Endothelial cell of umbilical vein (primary cell): ENCODE data around the gene RFXANK. TPM values are rescaled to one million over a fixed set of nuclear protein-coding genes. Genes with fewer than 3 reads are reported as not detected.

Experiments used
- BruUV-seq: library from RNA; stranded (reverse); fragments of 400-500 nt; replicated peaks from 2 replicates; lab custom pipeline; 2021; lab: Mats Ljungman, UMichigan
- CTCF ChIA-PET: fragments of 300-600, 350-600 bp; sonication (Branson Sonifier 250); formaldehyde crosslinking; loops from one replicate; lab custom pipeline; 2021; ENCODE audit warnings: antibody characterized with exemption, inconsistent platforms; lab: Charles Lee
- POLR2A ChIA-PET: fragments of 300-600, 350-600 bp; sonication (Branson Sonifier 250); formaldehyde crosslinking; loops from one replicate; lab custom pipeline; 2021; ENCODE audit warnings: antibody characterized with exemption, inconsistent platforms; lab: Charles Lee
- DNase-seq: peaks from one replicate; pipeline ENCODE4 v3.0.0-alpha.2; 2011; ENCODE audit warnings: low read depth, low spot score
- FAIRE-seq: peaks from 2 replicates; lab custom pipeline; 2011; peaks lifted over from hg19 to GRCh38; lab: Jason Lieb, UNC
- H2AFZ ChIP-seq: 2 replicates; pipeline ENCODE4 v1.6.0; 2012; ENCODE audit warnings: low read depth, low read length, control low read depth, inconsistent platforms
- H3K27ac ChIP-seq: 2 replicates; pipeline ENCODE4 v1.5.1; 2011; ENCODE audit warnings: low read depth, mild to moderate bottlenecking, control low read depth, low read length, moderate library complexity; ENCODE audit not compliant: insufficient read depth
- H3K27me3 ChIP-seq, 2 experiments: 2 replicates each; pipeline versions ENCODE4 v1.6.0 to v1.6.1; 2011; ENCODE audit warnings: low read length in 2 of 2, mixed read lengths in 1 of 2; ENCODE audit not compliant: control insufficient read depth in 2 of 2, insufficient read depth in 2 of 2
- H3K36me3 ChIP-seq, 2 experiments: 2 replicates in 1 of 2; 3 replicates in 1 of 2; pipeline ENCODE4 v1.5.1; 2011; ENCODE audit warnings: low read length in 2 of 2, mild to moderate bottlenecking in 1 of 2, moderate library complexity in 1 of 2; ENCODE audit not compliant: control insufficient read depth in 2 of 2, insufficient read depth in 2 of 2; ENCODE audit errors: extremely low read depth in 1 of 2
- H3K4me1 ChIP-seq: 3 replicates; pipeline ENCODE4 v1.5.1; 2011; ENCODE audit warnings: mild to moderate bottlenecking, low read length; ENCODE audit not compliant: control insufficient read depth, insufficient read depth; ENCODE audit errors: extremely low read depth
- H3K4me2 ChIP-seq: 2 replicates; pipeline ENCODE4 v1.6.1; 2011; ENCODE audit warnings: low read length, control low read depth, mixed read lengths; ENCODE audit not compliant: insufficient read depth
- H3K4me3 ChIP-seq, 3 experiments: fragments of 200-600 bp in 1 of 3; sonication (generic), shearing (Covaris generic) in 1 of 3; replicated peaks in 1 of 3; 2 replicates each; pipeline ENCODE4 v1.5.1; 2011 to 2016; ENCODE audit warnings: control low read depth in 3 of 3, low read length in 3 of 3, mild to moderate bottlenecking in 2 of 3, inconsistent platforms in 1 of 3, low read depth in 1 of 3, moderate library complexity in 1 of 3; ENCODE audit not compliant: insufficient read depth in 1 of 3
- H3K79me2 ChIP-seq: 2 replicates; pipeline ENCODE4 v1.6.0; 2012; ENCODE audit warnings: low read length, inconsistent platforms; ENCODE audit not compliant: control insufficient read depth, insufficient read depth
- H3K9ac ChIP-seq: replicated peaks from 2 replicates; pipeline ENCODE3; 2011; ENCODE audit warnings: low read length, control low read depth; ENCODE audit not compliant: insufficient read depth; ENCODE audit errors: extremely low read depth
- H3K9me1 ChIP-seq: replicated peaks from 3 replicates; pipeline ENCODE4 v1.6.0; 2011; ENCODE audit warnings: mild to moderate bottlenecking, low read length; ENCODE audit not compliant: control insufficient read depth, insufficient read depth; ENCODE audit errors: extremely low read depth
- H3K9me3 ChIP-seq: replicated peaks from 2 replicates; pipeline ENCODE4 v1.5.1; 2012; ENCODE audit warnings: low read length, inconsistent platforms; ENCODE audit not compliant: control insufficient read depth, insufficient read depth
- H4K20me1 ChIP-seq: replicated peaks from 2 replicates; pipeline ENCODE3; 2011; ENCODE audit warnings: mild to moderate bottlenecking, low read length; ENCODE audit not compliant: control insufficient read depth, insufficient read depth; ENCODE audit errors: extremely low read depth
- EZH2 ChIP-seq: IDR thresholded peaks from 2 replicates; pipeline ENCODE4 v1.6.1; 2012; ENCODE audit warnings: borderline replicate concordance, low read depth, mild to moderate bottlenecking, moderate library complexity, low read length, inconsistent platforms; ENCODE audit not compliant: severe bottlenecking
- FOS ChIP-seq: IDR thresholded peaks from 2 replicates; pipeline ENCODE4 v1.6.1; 2011; ENCODE audit warnings: mild to moderate bottlenecking, low read length, moderate library complexity, borderline replicate concordance; ENCODE audit not compliant: insufficient read depth
- GATA2 ChIP-seq: IDR thresholded peaks from 2 replicates; pipeline ENCODE4 v1.7.0; 2011; ENCODE audit warnings: low read depth, mild to moderate bottlenecking, moderate library complexity, mixed read lengths, low read length; ENCODE audit not compliant: insufficient read length, insufficient read depth
- JUN ChIP-seq: IDR thresholded peaks from 2 replicates; pipeline ENCODE4 v1.6.1; 2011; ENCODE audit warnings: borderline replicate concordance, low read depth; ENCODE audit not compliant: insufficient read length, insufficient read depth
- MYC ChIP-seq: IDR thresholded peaks from one replicate; pipeline ENCODE4 v1.6.1; 2011; ENCODE audit warnings: mild to moderate bottlenecking, low read depth, low read length
- POLR2A ChIP-seq: IDR thresholded peaks from 2 replicates; pipeline ENCODE4 v1.6.1; 2012; ENCODE audit warnings: low read depth, mild to moderate bottlenecking, control low read depth, low read length
- POLR2AphosphoS5 ChIP-seq: IDR thresholded peaks from 2 replicates; pipeline ENCODE4 v1.6.1; 2012; ENCODE audit warnings: low read depth, mild to moderate bottlenecking, control low read depth, low read length, moderate library complexity; ENCODE audit not compliant: insufficient read depth
- dilution Hi-C: fragments of 300-500 bp; cut with MboI; formaldehyde crosslinking; loops from one replicate; pipeline ENCODE4 v1.15.0; 2019; ENCODE audit warnings: low sequenced_read_pairs; ENCODE audit not compliant: extremely low pct_ligation_motif_present
- intact Hi-C: fragments of 100-400 bp; cut with micrococcal nuclease; formaldehyde crosslinking; loops from one replicate; pipeline ENCODE4 v1.10.0; 2022
- polyA plus RNA-seq, 4 experiments: library from polyadenylated mRNA; depleted of rRNA in 3 of 4; stranded (reverse) in 3 of 4; unstranded in 1 of 4; fragments of >200 nt; gene quantifications; 2 replicates each; pipeline versions ENCODE4 v1.2.1 to v1.2.3, GENCODE V29; 2011 to 2012; ENCODE audit warnings: missing spikeins in 1 of 4
- total RNA-seq: library from RNA; stranded (reverse); gene quantifications from 2 replicates; pipeline ENCODE4 v1.2.3, GENCODE V29; 2021
- TF ChIP-seq, protein P1 (sequence below): IDR thresholded peaks from 2 replicates; pipeline ENCODE4 v1.6.1; 2011; ENCODE audit not compliant: insufficient read depth, insufficient read length
- TF ChIP-seq, protein P2 (sequence below), 2 donors: IDR thresholded peaks; 1 replicate in 1 of 2; 2 replicates in 1 of 2; pipeline ENCODE4 v1.5.1; 2011; ENCODE audit warnings: low read length in 2 of 2, mild to moderate bottlenecking in 2 of 2, moderate library complexity in 2 of 2, control low read depth in 1 of 2, inconsistent platforms in 1 of 2, low read depth in 1 of 2; ENCODE audit not compliant: insufficient read depth in 1 of 2; ENCODE audit errors: extremely low read depth in 1 of 2

RFXANK gene
- total and polyA plus RNA-seq, 2 donors (not counting 3 experiments of a cell fraction or from before 2014, with no cell fraction given), result 105 to 124 TPM

GRCh38 chr19:19213426-19214158, 21.5 kb downstream of the RFXANK start:
- H3K36me3 ChIP-seq, result no peaks in the 10 kb centered on the region
- ChIA-PET POLR2A (no interaction called here), CTCF (interaction anchor here (0.6 kb wide), 1 partner anchor 11 kb away, joined by 3 read pairs; no protein-coding TSS in a partner anchor)
- FAIRE-seq, result no peak
- no peaks in the 10 kb centered on the region for H4K20me1 ChIP-seq
- dilution Hi-C loops (no loop called here), intact Hi-C loops (no loop called here)
- H3K9ac ChIP-seq, result no peak overlapping the region
- no peak overlapping the region for H3K4me3 ChIP-seq
- no peaks in the 10 kb centered on the region for H3K79me2 ChIP-seq
- no peaks in the 10 kb centered on the region for H3K9me3 ChIP-seq
- H3K27ac ChIP-seq, result no peak overlapping the region
- TF ChIP-seq, protein P1, sequence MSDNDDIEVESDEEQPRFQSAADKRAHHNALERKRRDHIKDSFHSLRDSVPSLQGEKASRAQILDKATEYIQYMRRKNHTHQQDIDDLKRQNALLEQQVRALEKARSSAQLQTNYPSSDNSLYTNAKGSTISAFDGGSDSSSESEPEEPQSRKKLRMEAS, result no peak
- no peak for TF ChIP-seq JUN
- TF ChIP-seq POLR2A, result no peak
- TF ChIP-seq POLR2AphosphoS5, result no peak
- TF ChIP-seq, protein P2, sequence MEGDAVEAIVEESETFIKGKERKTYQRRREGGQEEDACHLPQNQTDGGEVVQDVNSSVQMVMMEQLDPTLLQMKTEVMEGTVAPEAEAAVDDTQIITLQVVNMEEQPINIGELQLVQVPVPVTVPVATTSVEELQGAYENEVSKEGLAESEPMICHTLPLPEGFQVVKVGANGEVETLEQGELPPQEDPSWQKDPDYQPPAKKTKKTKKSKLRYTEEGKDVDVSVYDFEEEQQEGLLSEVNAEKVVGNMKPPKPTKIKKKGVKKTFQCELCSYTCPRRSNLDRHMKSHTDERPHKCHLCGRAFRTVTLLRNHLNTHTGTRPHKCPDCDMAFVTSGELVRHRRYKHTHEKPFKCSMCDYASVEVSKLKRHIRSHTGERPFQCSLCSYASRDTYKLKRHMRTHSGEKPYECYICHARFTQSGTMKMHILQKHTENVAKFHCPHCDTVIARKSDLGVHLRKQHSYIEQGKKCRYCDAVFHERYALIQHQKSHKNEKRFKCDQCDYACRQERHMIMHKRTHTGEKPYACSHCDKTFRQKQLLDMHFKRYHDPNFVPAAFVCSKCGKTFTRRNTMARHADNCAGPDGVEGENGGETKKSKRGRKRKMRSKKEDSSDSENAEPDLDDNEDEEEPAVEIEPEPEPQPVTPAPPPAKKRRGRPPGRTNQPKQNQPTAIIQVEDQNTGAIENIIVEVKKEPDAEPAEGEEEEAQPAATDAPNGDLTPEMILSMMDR (IDR thresholded peaks at IDR 0.05; ENCODE audit: extremely low read depth in 1 of 2, insufficient read depth in 1 of 2, low read depth in 1 of 2, low read length in 2 of 2), result no peak
- no peak for TF ChIP-seq MYC
- no peak for TF ChIP-seq FOS
- no peak for TF ChIP-seq GATA2
- no peak for TF ChIP-seq EZH2
- peaks cover 10 to 11% of the 10 kb centered on the region in 2 experiments for H3K27me3 ChIP-seq
- no peaks in the 10 kb centered on the region for H3K9me1 ChIP-seq
- BruUV-seq, result no TSS peak
- no peak overlapping the region for H3K4me2 ChIP-seq
- no peak overlapping the region for H2AFZ ChIP-seq
- DNase-seq, result no peak
- no peaks in the 10 kb centered on the region for H3K4me1 ChIP-seq
